Posterior vena cava (tissue), 2 donors: Measurements from ENCODE around the gene TRIM68. TPM values are rescaled to one million over a fixed set of nuclear protein-coding genes. Genes with fewer than 3 reads are reported as not detected.

Experiments used
- DNase-seq: peaks from one replicate; pipeline ENCODE4 v3.0.0-alpha.2; 2020; ENCODE audit warnings: low spot score
- intact Hi-C, 2 donors: fragments of 100-400 bp; cut with DNase I; formaldehyde crosslinking; loops; one replicate each; pipeline versions ENCODE4 v1.14.1 to v1.14.2; 2022 to 2023
- total RNA-seq, 2 donors: library from RNA; stranded (reverse); fragmentation: NEBNext Ultra II Directional; extraction: Animal tissue kit (Norgen Biotek cat#: 25700); gene quantifications; one replicate each; pipeline ENCODE4 v1.2.1, GENCODE V29; 2021
- donor health status: DM: yes; HTN: yes; CAD: no.
- donor health status: DM: yes; HTN: yes; CAD: no.

TRIM68 gene
- total RNA-seq, 2 donors from 2014 or later: 6.2 to 6.3 TPM

DNA sequence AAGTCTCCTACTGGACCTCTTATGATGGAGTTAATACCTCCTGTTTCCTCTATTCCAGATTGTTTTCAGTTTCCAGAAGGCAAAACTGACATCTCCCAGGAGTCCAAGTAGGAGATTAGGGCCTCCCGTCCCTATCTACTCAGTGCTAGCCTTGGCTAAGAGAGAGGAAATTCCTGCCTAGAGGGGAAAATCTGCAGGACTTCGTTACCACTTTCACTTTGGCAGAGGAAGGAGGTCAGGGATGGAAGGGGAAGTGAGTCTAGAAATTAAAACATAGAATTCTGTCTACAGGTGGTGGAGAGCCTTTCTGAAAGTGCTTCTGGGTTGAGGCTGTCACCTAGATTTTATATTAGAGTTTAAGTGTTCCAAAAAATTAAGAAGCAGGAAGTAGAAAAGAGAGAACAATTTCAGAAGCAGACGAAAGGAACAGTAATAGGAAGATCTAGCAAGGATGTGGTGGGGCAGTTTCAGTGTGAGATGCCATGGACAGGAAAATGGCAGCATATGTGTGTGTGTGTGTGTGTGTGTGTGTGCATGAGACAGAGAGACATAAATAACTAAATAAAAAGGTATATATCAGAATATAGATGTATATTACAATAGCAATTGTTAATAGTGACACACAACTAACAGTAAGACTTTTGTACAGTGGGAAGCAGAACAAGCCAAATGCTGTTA is 2.4 kb upstream of the TRIM68 start:
- DNase-seq: no peak
- intact Hi-C loops: no loop called here

DNA sequence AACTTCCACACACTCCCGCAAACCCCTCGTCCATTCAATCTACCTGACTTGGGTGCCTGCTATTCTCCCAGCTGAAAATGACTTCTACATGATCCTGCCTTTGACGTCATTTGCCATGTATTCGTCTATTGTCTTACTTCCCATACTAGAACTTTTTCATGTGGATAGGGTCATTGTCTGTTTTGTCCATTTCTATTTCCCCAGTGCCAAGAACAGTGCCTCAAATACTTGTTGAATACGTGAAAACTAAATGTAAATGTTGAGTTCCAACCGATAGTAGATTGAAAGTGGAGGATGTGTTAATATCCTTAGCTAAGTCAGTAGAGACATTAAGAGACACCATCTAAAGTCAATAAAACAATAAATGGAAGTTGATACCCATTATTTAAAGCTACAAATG is 935 bp downstream of the TRIM68 start:
- DNase-seq: no peak
- intact Hi-C loops: no loop called here

DNA sequence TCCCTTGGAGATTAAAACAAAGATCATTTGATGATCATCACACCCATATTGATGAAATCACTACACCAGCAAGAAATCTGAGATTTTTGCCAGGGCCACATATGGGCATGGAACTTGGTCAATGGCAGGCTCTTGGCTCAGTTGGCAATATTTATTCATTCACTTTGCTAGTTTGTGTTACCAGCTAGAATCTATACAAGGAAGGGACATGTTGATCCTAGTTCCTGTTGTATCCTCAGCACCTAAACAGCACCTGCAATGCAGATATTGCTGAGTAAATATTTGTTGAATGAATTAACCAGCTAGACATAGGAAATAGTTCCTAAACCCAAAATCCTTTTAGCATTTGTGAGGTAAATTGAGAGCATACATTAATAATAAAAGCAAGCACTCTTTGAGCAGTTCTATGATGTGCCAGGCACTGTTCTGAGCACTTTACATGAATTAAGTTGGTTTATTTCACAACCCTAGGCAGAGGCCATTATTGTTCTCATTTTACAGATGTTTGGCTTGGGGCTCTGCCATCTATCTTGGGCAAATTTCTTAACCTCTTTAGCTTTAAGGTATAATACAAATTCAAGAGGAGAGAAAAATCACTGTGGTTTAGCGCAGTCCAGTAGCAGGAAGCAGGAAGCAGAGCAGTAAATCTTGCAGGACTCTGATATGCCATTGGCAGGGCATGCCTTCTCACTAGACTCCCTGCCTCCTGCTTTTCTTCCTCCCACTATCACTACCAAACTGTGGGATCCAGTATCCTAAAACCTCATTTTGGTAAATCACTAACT is 1.6 kb downstream of the TRIM68 start:
- intact Hi-C loops: no loop called here
- DNase-seq: no peak

DNA sequence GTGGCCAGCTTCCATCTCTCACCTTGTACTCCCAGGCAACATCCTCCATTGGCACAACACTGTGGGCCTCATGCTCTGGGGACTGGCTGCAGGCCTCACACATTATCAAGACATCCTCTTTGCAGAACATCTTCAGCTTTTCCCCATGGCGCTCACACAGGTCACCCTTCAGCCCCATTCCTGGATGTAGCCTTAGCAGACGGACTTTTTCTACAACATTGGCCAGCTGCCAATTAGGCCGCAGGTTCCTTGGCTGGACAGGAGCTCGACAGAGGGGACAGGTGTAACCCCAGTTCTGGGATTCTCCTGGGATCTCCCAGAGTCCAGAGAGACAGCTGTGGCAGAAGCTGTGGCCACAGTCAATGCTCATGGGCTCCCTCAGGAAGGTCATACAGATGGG is 3.0 kb downstream of the TRIM68 start:
- DNase-seq: no peak
- intact Hi-C loops: no loop called here

- DNase-seq: no peak
- intact Hi-C loops: no loop called here
These were observed 14.3 kb downstream of the TRIM68 start, which contains the start of gene OR52I1 for GRCh38 chr11:4593739-4594138. Gene OR52I1, plus strand, starts transcription at chr11:4594039. Its CDS starts 0 bp downstream, at chr11:4594039.

DNA sequence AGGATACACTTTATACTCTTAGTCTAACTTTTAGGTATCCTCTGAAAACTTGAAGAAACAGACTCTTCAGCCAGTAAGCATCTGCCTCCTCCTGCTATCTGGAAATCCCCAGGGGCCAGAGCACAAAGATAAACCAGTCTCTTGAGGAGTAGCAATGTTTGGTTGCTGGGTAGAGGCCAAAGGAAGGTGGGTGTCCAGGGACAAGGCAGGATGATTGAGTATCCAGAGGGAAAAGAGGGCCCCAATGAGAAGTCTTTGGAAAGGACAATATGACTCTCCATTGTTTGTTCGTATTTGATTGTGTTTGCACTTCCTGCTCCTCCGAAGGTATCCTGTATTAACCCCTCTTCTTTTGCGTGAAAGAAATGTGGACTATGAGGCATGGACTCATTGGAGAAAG is 19.0 kb downstream of the TRIM68 start:
- intact Hi-C loops: no loop called here

GRCh38 chr11:4581443-4581842 is 26.6 kb downstream of the TRIM68 start, which contains the start of gene OR52I2:
Gene OR52I2, plus strand, starts transcription at chr11:4581743.
- intact Hi-C loops: no loop called here

More for the DNA sequence above, 19.0 kb downstream of the TRIM68 start:
- no peak for DNase-seq

DNA sequence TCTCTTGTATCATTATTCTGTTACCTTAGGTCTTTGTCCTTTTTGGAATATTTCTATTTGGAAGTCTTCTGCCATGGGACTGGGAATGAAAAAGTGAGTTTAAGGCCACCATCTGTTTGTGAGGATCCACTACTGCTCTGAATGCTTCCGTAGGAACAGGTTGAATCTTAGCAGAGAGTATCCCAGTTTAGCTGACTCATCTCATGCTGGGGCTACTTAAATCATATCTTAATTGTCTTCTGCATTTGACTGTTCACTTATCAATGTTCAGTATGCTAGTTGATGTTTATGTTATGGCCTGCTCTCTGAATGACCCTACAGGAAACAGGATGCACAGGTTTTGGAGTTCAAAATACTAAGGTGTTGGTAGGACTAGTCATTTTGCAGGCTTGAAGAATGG is 27.9 kb downstream of the TRIM68 start:
- intact Hi-C loops: no loop called here
- no peak for DNase-seq

More at GRCh38 chr11:4581443-4581842, 26.6 kb downstream of the TRIM68 start, which contains the start of gene OR52I2:
- no peak for DNase-seq

DNA sequence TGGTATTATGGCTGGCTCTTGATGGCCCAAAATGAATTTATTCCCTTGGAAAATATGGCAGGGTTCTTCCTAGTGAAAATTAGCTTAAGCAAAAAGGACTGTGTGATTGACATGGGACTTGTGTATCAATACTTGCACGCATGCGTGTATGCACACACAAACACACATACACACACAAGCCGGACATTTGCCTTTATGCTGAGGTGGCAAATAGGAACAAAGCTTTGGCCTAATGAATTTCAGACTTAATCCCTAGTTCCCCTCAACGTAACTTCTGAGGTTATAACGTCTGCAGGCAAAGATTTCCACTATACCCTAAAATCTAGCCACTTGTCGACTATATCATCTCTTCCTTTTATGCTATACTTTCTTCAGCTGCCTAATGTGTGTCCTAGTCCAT is 29.4 kb downstream of the TRIM68 start:
- intact Hi-C loops: loop anchor here in 1 of 2 donors (1.0 kb wide), 1 partner anchor 22 kb away; no protein-coding TSS in a partner anchor
- no peak for DNase-seq

DNA sequence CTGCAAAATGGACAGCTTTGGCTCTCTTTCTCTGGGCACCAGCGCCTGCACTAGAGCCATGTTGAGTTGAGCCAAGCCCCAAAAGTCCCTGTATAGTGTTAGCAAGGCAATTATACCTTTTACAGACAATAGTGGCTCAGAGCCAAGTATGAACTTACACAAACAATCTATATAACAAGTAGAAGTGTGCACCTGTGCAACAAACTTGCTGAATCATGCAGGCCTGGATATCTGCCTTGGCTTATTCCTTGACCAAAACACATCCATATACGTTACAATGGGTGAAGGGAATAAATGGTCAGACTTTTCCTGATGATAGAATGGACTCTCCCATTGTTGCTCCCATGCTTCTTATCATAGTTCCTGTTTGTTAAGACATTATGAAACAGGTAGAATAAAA is 30.3 kb downstream of the TRIM68 start:
- intact Hi-C loops: loop anchor here in 1 of 2 donors (1.0 kb wide), 1 partner anchor 23 kb away; no protein-coding TSS in a partner anchor

DNA sequence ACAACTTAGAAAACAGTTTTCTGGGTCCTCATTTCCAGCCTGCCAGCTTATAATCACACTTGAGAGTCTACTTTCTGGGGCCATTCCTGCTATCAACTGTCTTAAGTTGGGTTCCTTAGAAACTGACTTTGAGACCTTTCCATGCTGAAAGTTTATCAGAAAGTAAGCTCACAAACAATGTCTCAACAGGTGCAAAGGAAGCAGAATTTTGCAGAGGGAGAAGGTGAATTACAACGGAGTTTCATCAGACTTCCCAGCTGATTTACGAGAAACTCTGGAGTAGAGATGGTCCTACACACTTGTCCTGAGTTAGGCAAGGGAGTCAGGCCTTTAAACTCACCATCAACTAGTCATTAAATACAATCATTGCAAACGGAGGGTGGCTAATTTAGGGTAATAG is 31.2 kb downstream of the TRIM68 start:
- intact Hi-C loops: no loop called here
- DNase-seq: no peak

More for the DNA sequence above, 30.3 kb downstream of the TRIM68 start:
- DNase-seq: no peak

GRCh38 chr11:4569075-4569474 is 39.0 kb downstream of the TRIM68 start:
- peak; percentile 75 for DNase-seq
- intact Hi-C loops: no loop called here

DNA sequence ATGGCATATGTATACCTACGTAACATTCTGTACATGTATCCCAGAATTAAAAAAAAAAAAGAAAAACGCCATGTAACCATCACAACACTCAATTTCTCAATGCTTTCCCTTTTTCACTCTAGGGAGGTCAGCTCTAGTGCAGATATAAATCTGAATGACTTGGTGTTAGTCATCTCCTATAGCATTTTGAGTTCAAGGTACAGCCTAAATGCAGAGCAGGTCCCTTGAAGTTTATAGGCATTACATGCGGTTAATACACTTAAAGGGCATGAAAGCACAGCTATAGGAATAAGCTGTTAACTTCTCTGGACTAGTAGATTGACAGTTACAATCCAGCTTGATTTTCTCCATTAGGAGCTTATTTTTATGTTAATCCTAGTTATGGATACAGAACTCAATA is 42.7 kb downstream of the TRIM68 start:
- intact Hi-C loops: no loop called here

GRCh38 chr11:4560467-4560866 is 47.6 kb downstream of the TRIM68 start:
- intact Hi-C loops: no loop called here
- no peak for DNase-seq

More for the DNA sequence above, 42.7 kb downstream of the TRIM68 start:
- no peak for DNase-seq

DNA sequence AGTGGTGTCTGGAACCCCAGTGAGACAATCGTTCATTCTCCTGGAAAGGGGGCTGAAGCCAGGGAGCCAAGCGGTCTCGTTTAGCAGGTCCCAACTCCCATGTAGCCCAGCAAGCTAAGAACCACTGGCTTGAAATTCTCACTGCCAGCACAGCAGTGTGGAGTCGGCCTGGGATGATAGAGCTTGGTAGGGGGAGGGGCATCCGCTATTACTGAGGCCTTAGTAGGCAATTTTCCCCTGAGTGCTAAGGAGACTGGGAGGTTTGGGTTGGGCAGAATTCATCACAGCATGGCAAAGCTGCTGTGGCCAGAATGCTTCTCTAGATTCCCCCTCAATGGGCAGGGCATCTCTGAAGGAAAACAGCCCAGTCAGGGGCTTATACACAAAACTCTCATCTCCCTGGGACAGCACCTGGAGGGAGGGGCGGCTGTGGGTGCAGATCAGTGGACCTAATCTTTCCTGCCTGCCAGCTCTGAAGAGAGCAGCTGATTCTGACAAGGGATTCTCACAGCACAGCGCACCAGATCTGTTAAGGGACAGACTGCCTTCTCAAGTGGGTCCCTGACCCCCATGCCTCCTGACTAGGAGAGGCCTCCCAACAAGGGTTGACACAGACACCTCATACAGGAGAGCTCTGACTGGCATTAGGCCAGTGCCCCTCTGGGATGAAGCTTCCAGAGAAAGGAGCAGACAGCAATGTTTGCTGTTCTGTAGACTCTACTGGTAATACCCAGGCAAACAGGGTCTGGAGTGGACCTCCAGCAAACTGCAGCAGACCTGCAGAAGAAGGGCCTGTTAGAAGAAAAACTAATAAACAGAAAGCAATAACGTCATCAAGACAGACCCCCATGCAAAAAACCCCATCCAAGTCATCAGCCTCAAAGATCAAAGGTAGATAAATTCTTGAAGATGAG is 48.2 kb downstream of the TRIM68 start:
- intact Hi-C loops: no loop called here
- DNase-seq: no peak

DNA sequence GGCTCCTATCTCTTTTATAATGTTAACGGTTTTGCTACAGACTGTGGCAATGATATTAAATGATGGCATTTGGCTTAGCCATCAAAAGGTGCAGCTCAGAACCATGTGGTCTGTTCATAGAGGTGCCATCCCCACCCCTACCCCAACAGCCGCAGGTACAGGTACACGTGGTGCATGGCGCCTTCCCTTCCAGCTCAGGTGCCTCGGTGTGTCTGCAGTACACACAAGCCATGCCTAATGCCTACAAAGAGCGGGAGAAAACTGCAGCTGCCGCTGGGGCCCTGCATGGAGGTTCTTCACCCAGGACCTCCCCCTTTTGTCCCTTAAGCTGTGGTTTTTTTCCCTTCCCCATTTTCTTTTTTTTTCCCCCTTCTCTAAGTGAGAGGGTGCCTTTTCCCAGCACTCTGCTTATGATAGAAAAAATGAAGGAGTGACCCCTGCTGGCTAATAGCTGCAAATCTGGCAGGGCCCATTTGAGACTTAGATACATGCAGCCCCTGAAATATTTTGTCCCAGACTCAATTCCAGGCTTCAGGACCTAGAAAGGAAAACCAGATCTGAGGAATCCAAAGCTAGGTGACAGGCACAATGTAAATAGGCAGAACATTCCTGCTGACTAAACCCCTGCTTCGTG is 56.6 kb downstream of the TRIM68 start:
- intact Hi-C loops: no loop called here
- no peak for DNase-seq
